T-helper 1 cell treated with Interleukin-12 subunit alpha and Interleukin-12 subunit beta and Interleukin-4 antibody, amounts not matched to agents 30 ng/mL and 1 ng/mL, for 36 hours (primary cell): Measurements from ENCODE around the gene CCDC126. TPM values are rescaled to one million over a fixed set of nuclear protein-coding genes. Genes with fewer than 3 reads are reported as not detected.

ENCODE experiments used
- intact Hi-C: fragments of 100-400 bp; cut with micrococcal nuclease; formaldehyde crosslinking; loops from one replicate; pipeline ENCODE4 v1.15.1; 2024
- total RNA-seq: library from RNA; stranded (reverse); gene quantifications from 2 replicates; pipeline ENCODE4 v1.2.3, GENCODE V29; 2022

The CCDC126 gene
- total RNA-seq, 1 donor from 2014 or later: 7.7 TPM

DNA sequence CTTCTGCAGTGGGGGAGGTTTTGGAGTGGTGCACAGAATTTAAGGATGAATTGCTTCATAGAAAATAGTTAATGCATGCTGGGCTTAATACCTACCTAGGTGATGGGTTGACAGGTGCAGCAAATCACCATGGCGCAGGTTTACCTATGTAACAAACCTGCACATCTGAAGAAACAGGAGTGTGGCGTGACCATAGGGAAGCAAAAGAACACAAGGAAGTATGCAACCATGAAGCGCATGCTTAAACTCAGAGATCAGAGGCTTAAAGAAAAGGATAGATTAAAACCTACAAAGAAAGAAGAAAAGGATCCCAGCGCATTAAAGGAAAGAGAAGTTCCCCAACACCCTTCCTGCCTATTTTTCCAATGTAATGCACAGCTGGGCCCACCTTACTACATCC, 22.0 kb downstream of the CCDC126 start:
- intact Hi-C loops: no loop called here

DNA sequence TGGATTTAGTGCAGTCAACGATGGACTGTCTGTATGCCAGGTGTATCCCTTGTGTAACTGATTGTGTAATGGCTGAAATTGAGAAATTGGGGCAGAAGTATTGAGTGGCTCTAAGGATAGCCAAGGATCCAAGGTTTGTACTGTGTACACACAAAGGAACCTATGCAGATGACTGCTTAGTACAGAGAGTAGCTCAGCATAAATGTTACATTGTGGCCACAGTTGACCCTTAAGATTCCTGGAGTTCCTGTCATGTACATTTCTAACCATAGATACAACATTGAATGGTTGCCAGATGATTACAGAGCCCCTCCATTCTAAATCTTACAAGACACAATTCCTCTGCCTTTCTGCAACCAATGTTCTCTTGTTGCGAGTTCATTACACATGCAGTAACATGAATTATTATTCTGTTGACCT, 25.3 kb downstream of the CCDC126 start:
- intact Hi-C loops: no loop called here

GRCh38 chr7:23628370-23628769, 31.2 kb downstream of the CCDC126 start:
- intact Hi-C loops: no loop called here

DNA sequence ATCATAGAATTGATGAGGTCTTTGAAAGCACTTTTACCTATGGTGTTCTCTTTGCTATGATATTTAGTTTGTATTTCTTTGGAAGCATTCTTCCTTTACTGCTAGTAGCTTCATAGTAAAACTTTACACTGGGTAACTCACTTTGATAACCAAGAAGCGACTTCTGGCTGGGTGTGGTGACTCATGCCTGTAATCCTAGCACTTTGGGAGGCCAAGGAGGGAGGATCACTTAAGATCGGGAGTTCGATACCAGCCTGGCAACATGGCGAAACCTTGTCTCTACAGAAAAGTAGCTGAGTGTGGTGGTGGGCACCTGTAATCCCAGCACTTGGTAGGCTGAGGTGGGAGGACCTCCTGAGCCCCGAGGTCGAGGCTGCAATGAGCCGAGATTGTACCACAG, 36.2 kb downstream of the CCDC126 start:
- intact Hi-C loops: no loop called here

DNA sequence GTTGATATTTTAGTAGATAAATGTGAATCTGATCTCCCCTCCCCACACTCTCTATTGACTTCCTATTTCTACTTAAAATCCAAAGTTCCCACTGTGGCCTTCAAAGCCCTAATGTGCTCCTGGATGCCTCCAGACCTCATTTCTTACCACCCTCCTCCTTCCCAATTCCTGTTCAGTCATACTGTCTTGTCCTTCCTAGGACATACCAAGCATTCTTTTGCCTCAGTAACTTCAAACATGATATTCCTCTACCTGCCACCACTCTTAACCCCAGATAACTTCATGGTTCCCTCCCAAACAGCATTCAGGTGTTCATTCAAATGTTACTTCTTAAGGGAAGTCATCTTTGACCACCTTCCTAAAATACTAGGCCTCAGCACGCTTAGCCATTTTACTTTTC, 48.6 kb downstream of the CCDC126 start:
- intact Hi-C loops: no loop called here

DNA sequence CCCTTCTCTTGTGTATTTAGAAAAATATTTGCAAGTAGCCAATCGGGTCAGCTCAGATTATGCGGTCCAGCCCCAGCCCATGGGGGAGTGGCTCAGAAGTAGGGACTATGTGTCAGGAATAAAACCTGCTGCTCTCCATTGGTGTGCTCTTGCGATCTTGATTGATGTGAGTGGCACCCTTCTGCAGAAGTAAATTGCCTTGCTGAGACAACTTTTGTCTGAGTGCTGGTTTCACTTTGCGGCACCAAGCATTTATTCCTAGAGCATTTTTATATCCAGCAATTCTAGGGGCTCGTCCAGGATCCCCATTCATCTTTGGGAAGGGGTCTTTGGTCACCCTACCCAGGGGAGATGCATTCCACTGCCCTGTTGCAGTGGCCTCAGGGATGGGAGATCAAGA, 56.8 kb downstream of the CCDC126 start:
- intact Hi-C loops: loop anchor here (1.0 kb wide), 1 partner anchor 58 kb away; no protein-coding TSS in a partner anchor

DNA sequence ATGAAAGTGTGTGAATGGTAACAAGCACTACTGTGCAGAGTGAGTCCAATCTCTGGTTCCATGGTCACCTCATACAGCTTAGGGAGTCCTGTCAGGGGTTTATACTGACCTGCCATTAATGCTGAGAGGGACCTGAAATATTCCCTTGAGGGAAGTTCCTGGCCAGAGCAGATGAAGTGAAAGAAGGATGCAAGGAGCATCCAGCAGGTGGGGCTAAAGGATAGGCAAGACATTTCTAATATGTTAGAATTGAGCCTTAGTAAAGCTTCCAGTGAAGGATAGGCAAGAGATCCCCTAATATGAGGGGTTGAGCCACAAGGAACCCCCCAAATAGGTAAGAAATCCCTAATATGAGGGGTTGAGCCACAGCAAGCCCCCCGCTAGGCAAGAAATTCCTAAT, 57.3 kb downstream of the CCDC126 start:
- intact Hi-C loops: loop anchor here (1.0 kb wide), 1 partner anchor 58 kb away; no protein-coding TSS in a partner anchor

GRCh38 chr7:23655433-23655832, 58.3 kb downstream of the CCDC126 start:
- intact Hi-C loops: no loop called here

DNA sequence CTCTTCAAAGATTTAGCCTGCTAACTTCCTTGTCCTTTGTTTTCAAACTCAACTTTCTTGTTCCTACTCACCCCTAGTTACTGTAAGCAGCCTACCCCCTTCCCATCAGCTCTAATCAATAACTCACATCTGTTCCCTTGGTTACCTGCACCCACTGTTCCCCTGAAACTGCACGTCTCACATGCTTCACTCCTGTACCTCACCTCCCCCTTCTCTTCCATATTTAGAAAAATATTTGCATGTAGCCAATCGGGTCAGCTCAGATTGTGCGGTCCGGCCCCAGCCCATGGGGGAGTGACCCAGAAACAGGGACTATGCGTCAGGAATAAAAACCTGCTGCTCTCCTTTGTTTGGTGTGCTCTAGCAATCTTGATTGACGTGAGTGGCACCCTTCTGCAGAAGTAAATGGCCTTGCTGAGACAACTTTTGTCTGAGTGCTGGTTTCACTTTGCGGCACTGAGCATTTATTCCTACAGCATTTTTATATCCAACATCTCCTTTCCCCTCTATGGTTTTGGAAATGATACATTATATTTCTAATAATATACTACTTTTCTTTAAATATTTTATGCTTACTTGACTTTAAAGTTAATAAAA, 61.7 kb downstream of the CCDC126 start:
- intact Hi-C loops: no loop called here

GRCh38 chr7:23661385-23661784, 64.2 kb downstream of the CCDC126 start:
- intact Hi-C loops: no loop called here

DNA sequence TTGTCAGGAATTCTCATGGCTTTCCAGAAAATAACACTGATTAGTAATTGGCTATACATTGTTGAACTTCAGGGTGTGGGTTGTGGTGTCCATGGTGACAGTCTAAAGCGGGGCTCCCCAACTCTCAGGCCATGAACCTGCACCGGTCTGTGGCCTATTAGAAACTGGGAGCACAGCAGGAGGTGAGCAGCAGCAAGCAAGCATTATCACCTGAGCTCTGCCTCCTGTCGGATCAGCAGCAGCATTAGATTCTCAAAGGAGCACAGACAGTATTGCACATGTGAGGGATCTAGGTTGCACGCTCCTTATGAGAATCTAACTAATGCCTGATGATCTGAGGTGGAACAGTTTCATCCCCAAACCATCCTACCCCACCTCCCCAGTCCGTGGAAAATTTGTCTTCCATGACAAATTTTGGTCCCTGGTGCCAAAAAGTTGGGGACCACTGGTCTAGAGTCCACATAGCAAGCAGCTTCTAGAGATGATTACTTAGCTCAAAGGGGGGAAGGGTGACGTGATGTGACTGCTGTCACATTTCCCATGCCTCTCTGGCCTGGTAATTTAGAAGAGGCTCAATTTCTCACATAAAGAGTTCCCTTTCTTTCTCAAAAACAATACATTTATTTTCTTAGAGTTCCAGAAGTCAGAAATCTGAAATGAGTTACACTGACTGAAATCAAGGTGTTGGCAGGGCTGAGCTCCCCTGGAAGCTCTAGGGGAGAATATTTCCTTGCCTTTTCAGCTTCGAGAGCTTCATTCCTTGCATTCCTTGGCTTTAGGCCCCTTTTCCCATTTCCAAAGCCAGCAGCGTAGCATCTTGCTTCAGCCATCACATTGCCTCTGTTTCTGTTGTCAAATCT, 65.2 kb downstream of the CCDC126 start:
- intact Hi-C loops: no loop called here

DNA sequence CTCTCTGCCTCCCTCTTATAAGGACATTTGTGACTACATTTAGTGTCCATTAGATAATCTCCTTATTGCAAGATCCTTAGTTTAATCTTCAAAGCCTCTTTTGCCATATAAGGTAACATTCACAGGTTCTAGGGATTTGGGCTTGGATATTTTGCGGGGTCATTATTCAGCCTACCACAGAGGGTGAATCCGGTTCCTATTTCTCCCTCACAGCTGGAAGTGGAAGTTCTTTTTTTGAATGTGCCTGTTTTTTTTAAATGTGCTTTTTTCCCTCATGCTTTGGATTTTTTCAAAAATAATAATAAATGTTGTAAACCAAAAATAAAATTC, 65.8 kb downstream of the CCDC126 start:
- intact Hi-C loops: no loop called here

GRCh38 chr7:23664122-23664521, 66.9 kb downstream of the CCDC126 start:
- intact Hi-C loops: no loop called here

GRCh38 chr7:23672033-23672432, 74.9 kb downstream of the CCDC126 start:
- intact Hi-C loops: no loop called here

GRCh38 chr7:23679898-23680413, 82.8 kb downstream of the CCDC126 start, which contains the start of gene FAM221A:
Gene FAM221A (plus strand): TSS chr7:23680199. CDS start chr7:23680219, 20 bp downstream.
- intact Hi-C loops: loop anchor here (1.0 to 10.0 kb wide), 6 partner anchors 83 to 1077 kb away; partner anchors contain the start of genes CCDC126, GSDME, KLHL7 and NUP42

DNA sequence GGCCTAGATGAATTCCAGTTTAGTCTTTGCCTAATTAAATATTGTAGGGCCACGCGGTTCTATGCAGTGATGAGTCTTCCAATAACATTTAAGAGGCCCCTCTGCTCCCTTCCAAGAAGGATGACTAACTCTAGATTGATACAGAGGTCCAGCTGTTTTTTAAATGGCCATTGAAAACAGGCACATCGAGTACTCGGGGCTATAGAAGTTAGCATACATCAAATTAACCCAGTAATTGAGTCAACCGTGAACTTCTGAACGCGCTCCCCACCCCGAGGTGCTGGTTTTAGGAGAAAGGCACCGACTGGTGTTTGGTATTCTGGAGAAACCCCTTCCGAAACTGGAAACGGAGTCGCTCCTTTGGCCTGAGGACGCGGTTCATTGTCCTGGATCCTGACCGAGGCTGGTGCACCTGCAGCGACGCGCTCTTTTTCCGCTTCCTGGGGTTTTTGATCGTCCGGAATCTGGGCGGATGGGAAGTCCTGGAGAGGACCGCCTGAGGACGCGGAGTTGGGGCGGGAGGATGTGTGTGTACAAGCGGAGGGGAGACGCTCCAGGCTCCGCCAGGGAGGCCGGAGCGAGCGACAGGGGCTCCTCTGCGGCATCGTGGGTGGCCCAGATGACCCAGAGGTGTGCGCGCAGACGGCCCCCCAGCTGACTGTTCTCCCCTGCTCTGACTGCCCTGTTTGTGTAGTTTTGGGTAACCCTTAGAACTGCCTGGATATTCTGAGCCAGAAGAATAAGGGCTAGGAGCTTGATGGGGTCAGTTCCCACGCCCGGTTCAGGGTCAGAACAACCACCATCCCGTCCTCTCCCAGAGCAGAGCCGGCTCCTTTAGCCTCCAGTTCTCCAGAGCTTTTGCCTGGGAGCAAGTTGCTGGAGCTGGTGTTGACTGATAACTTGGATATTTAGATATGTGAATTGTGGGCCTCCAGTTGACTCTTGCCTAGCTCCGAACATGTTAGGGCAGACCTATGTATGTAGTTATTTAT, 83.5 kb downstream of the CCDC126 start:
- intact Hi-C loops: loop anchor here (1.0 to 10.0 kb wide), 6 partner anchors 83 to 1077 kb away; partner anchors contain the start of genes CCDC126, GSDME, KLHL7 and NUP42

DNA sequence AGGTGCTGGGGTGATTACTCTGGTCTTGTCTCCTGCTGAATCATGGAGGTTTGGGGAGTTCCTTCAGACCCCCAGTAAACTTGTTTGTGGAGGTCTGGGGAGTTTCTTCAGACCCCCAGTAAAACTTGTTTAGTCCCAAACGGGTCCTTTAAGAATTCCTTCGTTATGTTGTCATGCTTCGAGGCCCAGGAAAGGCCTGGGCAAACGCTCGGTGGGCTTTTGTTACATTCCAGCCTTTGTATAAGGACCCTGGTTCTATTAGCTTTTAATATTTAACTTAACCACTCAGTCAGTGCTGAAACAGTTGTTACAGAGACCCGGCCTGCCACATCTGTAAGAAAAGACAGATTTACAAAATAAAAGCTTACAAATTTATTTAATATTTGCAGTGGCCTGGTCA, 86.9 kb downstream of the CCDC126 start:
- intact Hi-C loops: loop anchor here (5.0 to 10.0 kb wide), 3 partner anchors 502 to 1073 kb away; partner anchors contain the start of genes GSDME, KLHL7 and NUP42

GRCh38 chr7:23685731-23686130, 88.5 kb downstream of the CCDC126 start:
- intact Hi-C loops: loop anchor here (10.0 kb wide), 1 partner anchor 581 kb away; the partner anchor contains the start of gene KLHL7

DNA sequence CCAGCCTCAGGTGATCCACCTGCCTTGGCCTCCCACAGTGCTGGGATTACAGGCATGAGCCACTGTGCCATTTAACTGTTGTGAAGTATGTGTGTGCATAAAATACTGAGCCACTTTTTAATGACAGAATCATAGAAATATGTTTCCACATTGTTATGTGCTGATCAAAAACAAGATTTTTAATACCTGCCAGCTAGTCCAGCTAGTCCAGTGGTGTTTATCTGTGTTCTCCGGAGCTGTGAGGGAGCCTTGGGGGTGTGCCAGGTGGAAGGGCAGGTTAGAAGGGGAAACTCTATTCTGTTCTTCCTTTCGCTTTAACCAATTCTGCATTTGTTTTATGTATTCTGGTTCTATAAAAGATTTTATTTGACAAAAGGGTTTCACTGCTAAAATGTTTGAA, 89.8 kb downstream of the CCDC126 start:
- intact Hi-C loops: loop anchor here (10.0 kb wide), 1 partner anchor 582 kb away; the partner anchor contains the start of gene KLHL7

DNA sequence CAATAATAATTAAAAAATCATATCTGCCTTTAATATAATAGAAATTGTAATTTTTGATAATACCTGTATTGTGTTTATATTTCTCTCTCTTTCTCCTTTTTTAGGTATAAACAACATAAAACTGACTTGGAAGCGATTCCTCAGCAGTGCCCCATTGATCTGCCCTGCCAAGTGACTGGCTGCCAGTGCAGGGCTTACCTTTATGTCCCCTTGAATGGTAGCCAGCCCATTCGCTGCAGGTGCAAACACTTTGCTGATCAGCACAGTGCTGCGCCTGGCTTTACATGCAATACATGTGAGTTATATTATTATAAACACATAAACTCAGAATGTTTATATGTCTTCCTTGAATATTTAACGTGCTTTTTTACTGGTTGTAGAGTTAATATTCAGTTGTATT, 92.0 kb downstream of the CCDC126 start:
- intact Hi-C loops: loop anchor here (10.0 kb wide), 1 partner anchor 584 kb away; the partner anchor contains the start of gene KLHL7

DNA sequence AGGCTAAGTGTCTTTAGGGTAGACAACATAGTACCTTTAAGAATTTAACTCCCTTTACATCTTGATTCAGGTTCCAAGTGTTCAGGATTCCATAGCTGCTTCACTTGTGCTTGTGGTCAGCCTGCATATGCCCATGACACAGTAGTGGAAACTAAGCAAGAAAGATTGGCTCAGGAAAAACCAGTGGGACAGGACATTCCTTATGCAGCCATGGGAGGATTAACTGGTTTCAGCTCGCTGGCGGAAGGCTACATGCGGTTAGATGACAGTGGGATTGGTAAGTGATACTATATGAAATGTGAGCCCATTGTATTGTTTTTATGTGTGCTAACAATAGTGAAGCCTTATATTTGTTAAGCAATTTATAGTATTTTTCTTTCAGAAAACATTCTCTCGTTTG, 94.1 kb downstream of the CCDC126 start:
- intact Hi-C loops: no loop called here
